ENCODE data around the gene TUBB2A.

TUBB2A gene

GRCh38 chr6:3137057-3137777 lies 20.1 kb downstream of the TUBB2A start:
- H3K36me3 ChIP-seq (ENCODE audit: control insufficient read depth, insufficient read depth, low read length) = peaks cover 29% of the 10 kb centered on the region
- H3K4me3 ChIP-seq (ENCODE audit: low read length) = no peak overlapping the region
- DNase-seq (ENCODE audit: low read depth, low spot score) = no peak

GRCh38 chr6:3136292-3137011 lies 20.9 kb downstream of the TUBB2A start:
- H3K27ac ChIP-seq (ENCODE audit: low read length) = no peak overlapping the region

More at GRCh38 chr6:3137057-3137777, 20.1 kb downstream of the TUBB2A start:
- 0 out of 2 replicates have a peak, but pooled peaks cover 2% of the 10 kb centered on the region for H3K4me1 ChIP-seq (ENCODE audit: control insufficient read depth, insufficient read depth, low read length)
- no peaks in the 10 kb centered on the region for H3K9me3 ChIP-seq (ENCODE audit: control insufficient read depth, insufficient read depth, low read length)
- no peaks in the 10 kb centered on the region for H3K27me3 ChIP-seq (ENCODE audit: control insufficient read depth, insufficient read depth, low read length)
- no peak overlapping the region for H3K27ac ChIP-seq (ENCODE audit: low read length)
- WGBS (ENCODE audit: insufficient coverage, insufficient read length) = no CpG with 5 or more reads among the region's 12 CpGs

GRCh38 chr6:3135668-3136291 lies 21.6 kb downstream of the TUBB2A start:
- H3K36me3 ChIP-seq (ENCODE audit: control insufficient read depth, insufficient read depth, low read length) = peaks cover 41% of the 10 kb centered on the region
- H3K27ac ChIP-seq (ENCODE audit: low read length) = no peak overlapping the region
- H3K4me3 ChIP-seq (ENCODE audit: low read length) = no peak overlapping the region
- H3K4me1 ChIP-seq (ENCODE audit: control insufficient read depth, insufficient read depth, low read length) = 0 out of 2 replicates have a peak, but pooled peaks cover 2% of the 10 kb centered on the region
- no CpG with 5 or more reads among the region's 13 CpGs for WGBS (ENCODE audit: insufficient coverage, insufficient read length)
- H3K9me3 ChIP-seq (ENCODE audit: control insufficient read depth, insufficient read depth, low read length) = no peaks in the 10 kb centered on the region
- DNase-seq (ENCODE audit: low read depth, low spot score) = no peak
- no peaks in the 10 kb centered on the region for H3K27me3 ChIP-seq (ENCODE audit: control insufficient read depth, insufficient read depth, low read length)

More at GRCh38 chr6:3136292-3137011, 20.9 kb downstream of the TUBB2A start:
- DNase-seq (ENCODE audit: low read depth, low spot score) = no peak
- peaks cover 36% of the 10 kb centered on the region for H3K36me3 ChIP-seq (ENCODE audit: control insufficient read depth, insufficient read depth, low read length)
- no peaks in the 10 kb centered on the region for H3K9me3 ChIP-seq (ENCODE audit: control insufficient read depth, insufficient read depth, low read length)
- no CpG with 5 or more reads among the region's 8 CpGs for WGBS (ENCODE audit: insufficient coverage, insufficient read length)
- no peak overlapping the region for H3K4me3 ChIP-seq (ENCODE audit: low read length)
- 0 out of 2 replicates have a peak, but pooled peaks cover 2% of the 10 kb centered on the region for H3K4me1 ChIP-seq (ENCODE audit: control insufficient read depth, insufficient read depth, low read length)
- no peaks in the 10 kb centered on the region for H3K27me3 ChIP-seq (ENCODE audit: control insufficient read depth, insufficient read depth, low read length)

- no CpG with 5 or more reads among the region's 9 CpGs for WGBS (ENCODE audit: insufficient coverage, insufficient read length)
- Histone ChIP-seq H3K4me1 (ENCODE audit: control insufficient read depth, insufficient read depth, low read length) (0 out of 2 replicates have a peak, but pooled peaks cover 2% of the 10 kb centered on the region), H3K36me3 (ENCODE audit: control insufficient read depth, insufficient read depth, low read length) (peaks cover 37% of the 10 kb centered on the region), H3K27me3 (ENCODE audit: control insufficient read depth, insufficient read depth, low read length) (no peaks in the 10 kb centered on the region), H3K9me3 (ENCODE audit: control insufficient read depth, insufficient read depth, low read length) (no peaks in the 10 kb centered on the region), H3K27ac (ENCODE audit: low read length) (no peak overlapping the region), H3K4me3 (ENCODE audit: low read length) (no peak overlapping the region)
- DNase-seq (ENCODE audit: low read depth, low spot score) = no peak
Observed at GRCh38 chr6:3133515-3133914, 23.8 kb downstream of the TUBB2A start.

- Histone ChIP-seq H3K9me3 (ENCODE audit: control insufficient read depth, insufficient read depth, low read length) (no peaks in the 10 kb centered on the region), H3K36me3 (ENCODE audit: control insufficient read depth, insufficient read depth, low read length) (peaks cover 30% of the 10 kb centered on the region), H3K27me3 (ENCODE audit: control insufficient read depth, insufficient read depth, low read length) (no peaks in the 10 kb centered on the region), H3K27ac (ENCODE audit: low read length) (no peak overlapping the region), H3K4me1 (ENCODE audit: control insufficient read depth, insufficient read depth, low read length) (0 out of 2 replicates have a peak, but pooled peaks cover 2% of the 10 kb centered on the region), H3K4me3 (ENCODE audit: low read length) (no peak overlapping the region)
- WGBS (ENCODE audit: insufficient coverage, insufficient read length) = no CpG with 5 or more reads among the region's 15 CpGs
- no peak for DNase-seq (ENCODE audit: low read depth, low spot score)
Observed at GRCh38 chr6:3131695-3132094, 25.6 kb downstream of the TUBB2A start.

- H3K27me3 ChIP-seq (ENCODE audit: control insufficient read depth, insufficient read depth, low read length) = no peaks in the 10 kb centered on the region
Observed at GRCh38 chr6:3128356-3129108, 28.8 kb downstream of the TUBB2A start.

GRCh38 chr6:3125815-3126214 lies 31.5 kb downstream of the TUBB2A start:
- Histone ChIP-seq H3K9me3 (ENCODE audit: control insufficient read depth, insufficient read depth, low read length) (no peaks in the 10 kb centered on the region), H3K27me3 (ENCODE audit: control insufficient read depth, insufficient read depth, low read length) (no peaks in the 10 kb centered on the region), H3K27ac (ENCODE audit: low read length) (no peak overlapping the region), H3K36me3 (ENCODE audit: control insufficient read depth, insufficient read depth, low read length) (peaks cover 11% of the 10 kb centered on the region), H3K4me1 (ENCODE audit: control insufficient read depth, insufficient read depth, low read length) (no peaks in the 10 kb centered on the region), H3K4me3 (ENCODE audit: low read length) (no peak overlapping the region)
- WGBS (ENCODE audit: insufficient coverage, insufficient read length) = no CpG with 5 or more reads among the region's 2 CpGs
- no peak for DNase-seq (ENCODE audit: low read depth, low spot score)

More at GRCh38 chr6:3128356-3129108, 28.8 kb downstream of the TUBB2A start:
- Histone ChIP-seq H3K9me3 (ENCODE audit: control insufficient read depth, insufficient read depth, low read length) (no peaks in the 10 kb centered on the region), H3K4me3 (ENCODE audit: low read length) (no peak overlapping the region), H3K36me3 (ENCODE audit: control insufficient read depth, insufficient read depth, low read length) (peaks cover 29% of the 10 kb centered on the region), H3K27ac (ENCODE audit: low read length) (no peak overlapping the region), H3K4me1 (ENCODE audit: control insufficient read depth, insufficient read depth, low read length) (0 out of 2 replicates have a peak, but pooled peaks cover 2% of the 10 kb centered on the region)
- WGBS (ENCODE audit: insufficient coverage, insufficient read length) = no CpG with 5 or more reads among the region's 15 CpGs
- no peak for DNase-seq (ENCODE audit: low read depth, low spot score)

- Histone ChIP-seq H3K4me1 (ENCODE audit: control insufficient read depth, insufficient read depth, low read length) (no peaks in the 10 kb centered on the region), H3K4me3 (ENCODE audit: low read length) (no peak overlapping the region), H3K27me3 (ENCODE audit: control insufficient read depth, insufficient read depth, low read length) (no peaks in the 10 kb centered on the region), H3K9me3 (ENCODE audit: control insufficient read depth, insufficient read depth, low read length) (no peaks in the 10 kb centered on the region), H3K27ac (ENCODE audit: low read length) (no peak overlapping the region), H3K36me3 (ENCODE audit: control insufficient read depth, insufficient read depth, low read length) (peaks cover 4% of the 10 kb centered on the region; the same call in 1 of the 2 replicates)
- DNase-seq (ENCODE audit: low read depth, low spot score) = no peak
- WGBS (ENCODE audit: insufficient coverage, insufficient read length) = no CpG with 5 or more reads among the region's 8 CpGs
Observed at GRCh38 chr6:3124667-3125066, 32.7 kb downstream of the TUBB2A start.

GRCh38 chr6:3122823-3123182 lies 34.5 kb downstream of the TUBB2A start:
- H3K4me3 ChIP-seq (ENCODE audit: low read length) = no peak overlapping the region
- H3K27ac ChIP-seq (ENCODE audit: low read length) = no peak overlapping the region
- H3K4me1 ChIP-seq (ENCODE audit: control insufficient read depth, insufficient read depth, low read length) = no peaks in the 10 kb centered on the region
- H3K36me3 ChIP-seq (ENCODE audit: control insufficient read depth, insufficient read depth, low read length) = no peaks in the 10 kb centered on the region
- no peaks in the 10 kb centered on the region for H3K9me3 ChIP-seq (ENCODE audit: control insufficient read depth, insufficient read depth, low read length)
- WGBS (ENCODE audit: insufficient coverage, insufficient read length) = no CpG with 5 or more reads among the region's 9 CpGs
- no peaks in the 10 kb centered on the region for H3K27me3 ChIP-seq (ENCODE audit: control insufficient read depth, insufficient read depth, low read length)
- DNase-seq (ENCODE audit: low read depth, low spot score) = no peak

GRCh38 chr6:3120765-3121089 lies 36.6 kb downstream of the TUBB2A start:
- H3K4me3 ChIP-seq (ENCODE audit: low read length) = no peak overlapping the region
- no peaks in the 10 kb centered on the region for H3K4me1 ChIP-seq (ENCODE audit: control insufficient read depth, insufficient read depth, low read length)
- no peaks in the 10 kb centered on the region for H3K27me3 ChIP-seq (ENCODE audit: control insufficient read depth, insufficient read depth, low read length)
- no peak overlapping the region for H3K27ac ChIP-seq (ENCODE audit: low read length)
- H3K36me3 ChIP-seq (ENCODE audit: control insufficient read depth, insufficient read depth, low read length) = no peaks in the 10 kb centered on the region
- H3K9me3 ChIP-seq (ENCODE audit: control insufficient read depth, insufficient read depth, low read length) = no peaks in the 10 kb centered on the region
- no peak for DNase-seq (ENCODE audit: low read depth, low spot score)
- no CpG with 5 or more reads among the region's 5 CpGs for WGBS (ENCODE audit: insufficient coverage, insufficient read length)

All from iPS DF 6.9 (cell line).